OCI-LY1 (cell line): ENCODE data around the gene NFYC.

Experiments used
- CTCF ChIP-seq: fragments of 200-600 bp; sonication (generic), shearing (Covaris generic); IDR thresholded peaks from 2 replicates; pipeline ENCODE4 v1.5.1; 2017; ENCODE audit warnings: mild to moderate bottlenecking, antibody characterized with exemption, low read length, moderate library complexity, mixed read lengths
- EZH2 ChIP-seq: fragments of 200-600 bp; sonication (generic), shearing (Covaris generic); IDR thresholded peaks from 2 replicates; pipeline ENCODE4 v1.8.0; 2017; ENCODE audit warnings: borderline replicate concordance, mixed run types, mild to moderate bottlenecking, antibody characterized with exemption, low read length, moderate library complexity, mixed read lengths

- no peak for TF ChIP-seq CTCF
- TF ChIP-seq EZH2 = no peak
Measured at GRCh38 chr1:40732756-40733301, 41.3 kb downstream of the NFYC start.
